GM18499 (cell line): ENCODE measurements around the gene KCNN4.

Source experiments
- ATAC-seq: cut with Tn5 transposase; IDR thresholded peaks from one replicate; pipeline ENCODE4 v1.9.1; 2021; ENCODE audit warnings: moderate number of reproducible peaks; ENCODE audit not compliant: insufficient read depth, unreplicated experiment

The KCNN4 gene

DNA sequence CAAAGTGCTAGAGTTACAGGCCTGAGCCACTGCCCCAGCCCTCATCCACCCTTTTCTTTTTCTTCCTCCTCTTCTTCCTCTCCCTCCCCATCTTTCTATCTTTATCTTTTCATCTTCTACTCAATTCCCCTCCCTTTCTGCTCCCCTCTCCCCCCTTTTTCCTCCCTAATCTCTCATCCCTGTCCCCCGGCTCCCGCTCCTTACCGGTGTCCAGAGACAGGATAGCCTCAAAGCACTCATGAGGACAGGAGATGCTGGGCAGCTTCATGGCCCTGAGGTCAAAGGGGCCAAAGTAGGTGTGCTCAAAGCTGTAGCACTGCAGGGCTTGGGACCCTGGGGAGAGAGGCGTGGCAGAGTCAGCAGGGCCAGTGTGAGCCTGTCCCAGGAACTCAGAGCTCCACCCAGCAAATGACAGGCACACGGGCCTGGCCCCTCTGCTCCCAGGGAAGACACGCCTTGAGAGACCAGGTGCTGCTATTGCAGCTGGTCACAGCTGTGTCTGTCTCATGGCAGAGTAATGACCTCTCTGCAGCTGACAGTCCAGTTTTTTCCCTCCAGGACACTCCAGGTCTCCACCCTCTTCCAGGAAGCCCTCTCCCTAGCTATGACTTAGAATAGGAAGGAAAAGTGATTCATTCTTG, 18.8 kb upstream of the KCNN4 start:
- ATAC-seq, result no peak

DNA sequence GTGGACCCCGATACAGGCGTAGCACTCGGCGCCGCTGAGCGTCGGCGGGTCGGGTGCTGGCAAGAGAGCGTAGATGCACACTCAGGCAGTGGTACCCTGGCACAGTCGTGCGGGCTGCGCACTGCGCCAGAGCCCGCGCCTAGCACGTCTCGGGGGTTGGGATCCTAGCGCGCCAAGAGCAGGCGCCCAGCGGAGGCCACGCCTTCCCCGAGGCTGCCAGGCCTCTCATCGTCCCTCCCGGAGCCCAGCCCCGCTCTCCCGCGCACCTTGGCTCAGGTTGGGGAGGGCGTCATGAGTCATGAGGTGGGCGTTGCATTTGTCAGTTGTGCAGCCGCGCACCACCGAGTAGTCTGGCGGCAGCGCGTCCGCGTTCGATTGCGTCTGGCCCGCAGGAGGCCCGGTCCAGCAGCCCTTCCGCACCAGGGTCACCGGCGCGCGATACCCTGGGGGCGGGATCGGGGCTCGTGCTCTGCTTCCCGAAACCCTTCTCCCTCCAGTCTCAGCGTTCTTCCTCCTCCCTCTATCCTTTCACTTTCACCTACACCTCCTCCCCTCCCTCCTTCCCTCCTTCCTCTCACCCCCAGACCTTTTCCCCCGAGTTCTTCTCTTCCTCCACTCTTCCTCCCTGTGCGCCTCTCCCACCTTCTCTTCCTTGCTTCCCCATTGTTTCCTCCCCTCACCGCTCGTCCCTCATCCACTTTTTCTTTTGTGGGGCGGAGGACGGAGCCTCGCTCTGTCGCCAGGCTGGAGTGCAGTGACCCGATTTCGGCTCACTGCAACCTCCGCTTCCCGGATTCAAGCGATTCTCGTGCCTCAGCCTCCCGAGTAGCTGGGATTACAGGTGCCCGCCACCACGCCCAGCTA, 18.0 kb upstream of the KCNN4 start:
- ATAC-seq, result no peak

DNA sequence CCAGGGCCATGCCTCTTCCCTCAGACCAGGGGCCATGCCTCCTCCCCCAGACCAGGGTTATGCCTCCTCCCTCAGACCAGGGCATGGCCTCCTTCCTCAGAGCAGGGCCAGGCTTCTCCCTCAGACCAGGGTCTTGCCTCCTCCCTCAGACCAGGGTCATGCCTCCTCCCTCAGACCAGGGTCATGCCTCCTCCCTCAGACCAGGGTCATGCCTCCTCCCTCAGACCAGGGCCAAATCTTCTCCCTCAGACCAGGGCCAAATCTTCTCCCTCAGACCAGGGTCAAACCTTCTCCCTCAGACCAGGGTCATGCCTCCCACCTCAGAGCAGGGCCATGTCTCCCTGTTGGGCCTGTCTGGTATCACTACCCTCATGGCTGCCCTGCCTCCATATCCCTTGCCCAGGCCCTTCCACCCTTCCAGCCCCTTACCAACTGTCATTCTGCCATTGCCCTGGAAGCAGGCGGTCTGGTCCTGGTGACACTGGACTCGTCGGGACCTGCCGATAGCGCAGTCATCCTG, 17.3 kb upstream of the KCNN4 start:
- no peak for ATAC-seq

DNA sequence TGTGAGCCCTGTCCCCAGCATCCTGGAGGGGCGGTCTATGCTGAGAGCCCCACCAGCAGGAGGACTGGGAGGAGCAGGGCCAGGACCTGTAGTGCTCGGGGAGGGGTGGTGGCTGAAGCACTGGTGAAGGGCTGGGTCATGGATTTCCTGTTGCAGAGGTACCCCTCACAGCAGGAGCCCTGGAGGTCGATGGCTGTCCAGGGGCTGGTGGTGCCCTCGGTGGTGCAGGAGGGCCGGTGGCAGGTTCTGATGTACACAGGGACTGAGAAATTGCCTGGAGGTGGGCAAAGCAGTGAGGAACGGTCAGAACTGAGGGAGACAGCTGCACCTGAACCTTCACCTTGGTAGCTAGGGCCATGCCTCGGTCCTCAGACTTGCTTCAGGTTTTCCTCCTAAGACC, 16.8 kb upstream of the KCNN4 start:
- ATAC-seq, result no peak

DNA sequence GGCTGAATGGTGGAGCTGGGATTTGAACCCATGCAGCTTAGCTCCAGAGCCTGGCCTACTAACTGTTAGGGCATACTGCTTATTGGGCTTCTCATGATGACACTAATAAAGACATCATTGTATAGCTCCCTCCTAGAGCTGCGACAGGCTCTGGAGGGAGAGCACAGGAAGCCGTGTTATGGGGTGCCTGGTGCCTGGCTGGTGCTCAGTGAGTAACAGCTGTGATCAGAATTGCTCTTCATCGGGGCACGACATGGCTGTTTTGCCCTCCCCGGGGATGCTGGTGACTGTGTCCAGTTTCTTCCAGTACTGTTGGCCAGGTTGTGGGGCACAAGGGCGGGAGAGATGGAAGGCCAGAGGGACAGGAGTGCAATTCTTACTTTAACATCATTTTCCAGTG, 16.3 kb upstream of the KCNN4 start:
- no peak for ATAC-seq

DNA sequence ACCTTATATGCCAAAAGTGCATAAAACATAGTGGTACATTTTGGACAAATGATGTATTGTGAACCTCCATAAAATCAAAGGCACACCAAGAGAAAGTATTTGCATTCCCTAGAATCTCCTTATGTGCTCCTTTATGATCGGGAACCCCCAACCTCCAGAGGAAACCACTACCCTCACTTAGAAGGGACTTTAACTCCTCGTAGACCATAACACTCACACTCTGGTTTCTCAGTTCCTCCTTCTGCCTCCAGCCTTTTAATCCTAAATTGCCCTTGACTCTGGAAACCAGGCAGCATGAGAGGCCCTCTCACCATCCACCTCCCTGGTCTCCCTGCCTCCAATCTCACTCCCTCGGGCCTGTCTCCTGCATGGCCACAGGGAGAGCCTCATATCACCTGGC, 9.8 kb upstream of the KCNN4 start:
- no peak for ATAC-seq

DNA sequence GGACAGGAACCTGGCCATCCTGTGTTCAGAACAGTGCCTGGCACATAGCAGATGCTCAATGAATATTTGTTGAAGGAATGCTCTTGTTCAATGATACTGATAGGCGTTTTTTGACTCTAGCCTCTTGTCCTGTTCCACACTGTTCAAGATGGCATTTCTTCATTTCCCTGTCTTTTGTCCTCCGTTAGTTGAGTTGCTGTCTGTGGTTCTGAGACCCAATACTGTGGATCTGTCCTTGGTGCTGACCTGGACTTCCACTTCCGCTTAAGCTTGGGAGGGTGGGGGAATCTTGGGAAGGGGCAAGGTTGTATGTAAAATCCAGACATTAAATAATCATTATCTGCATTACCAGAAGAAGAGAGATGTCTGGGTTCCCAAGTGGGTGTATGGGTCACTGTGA, 8.3 kb upstream of the KCNN4 start:
- no peak for ATAC-seq

DNA sequence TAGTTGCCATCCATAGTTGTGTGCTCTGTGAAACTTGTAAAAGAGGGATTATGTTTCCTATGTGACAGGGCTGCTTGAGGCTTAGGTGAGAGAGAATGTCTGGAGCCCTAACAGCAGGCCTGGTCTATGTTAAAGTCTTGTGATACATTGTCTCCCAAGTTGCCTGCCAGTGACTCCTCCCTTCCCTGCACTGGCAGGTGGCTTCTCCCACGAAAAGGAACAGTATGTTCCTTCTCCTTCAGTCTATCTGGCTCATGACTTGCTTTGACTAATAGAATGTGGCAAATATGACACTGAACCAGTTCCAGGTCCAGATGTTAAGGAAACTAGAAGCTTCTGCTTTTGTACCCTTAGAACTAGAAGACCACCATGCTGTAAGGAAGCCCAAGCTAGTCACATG, 5.9 kb upstream of the KCNN4 start:
- no peak for ATAC-seq

DNA sequence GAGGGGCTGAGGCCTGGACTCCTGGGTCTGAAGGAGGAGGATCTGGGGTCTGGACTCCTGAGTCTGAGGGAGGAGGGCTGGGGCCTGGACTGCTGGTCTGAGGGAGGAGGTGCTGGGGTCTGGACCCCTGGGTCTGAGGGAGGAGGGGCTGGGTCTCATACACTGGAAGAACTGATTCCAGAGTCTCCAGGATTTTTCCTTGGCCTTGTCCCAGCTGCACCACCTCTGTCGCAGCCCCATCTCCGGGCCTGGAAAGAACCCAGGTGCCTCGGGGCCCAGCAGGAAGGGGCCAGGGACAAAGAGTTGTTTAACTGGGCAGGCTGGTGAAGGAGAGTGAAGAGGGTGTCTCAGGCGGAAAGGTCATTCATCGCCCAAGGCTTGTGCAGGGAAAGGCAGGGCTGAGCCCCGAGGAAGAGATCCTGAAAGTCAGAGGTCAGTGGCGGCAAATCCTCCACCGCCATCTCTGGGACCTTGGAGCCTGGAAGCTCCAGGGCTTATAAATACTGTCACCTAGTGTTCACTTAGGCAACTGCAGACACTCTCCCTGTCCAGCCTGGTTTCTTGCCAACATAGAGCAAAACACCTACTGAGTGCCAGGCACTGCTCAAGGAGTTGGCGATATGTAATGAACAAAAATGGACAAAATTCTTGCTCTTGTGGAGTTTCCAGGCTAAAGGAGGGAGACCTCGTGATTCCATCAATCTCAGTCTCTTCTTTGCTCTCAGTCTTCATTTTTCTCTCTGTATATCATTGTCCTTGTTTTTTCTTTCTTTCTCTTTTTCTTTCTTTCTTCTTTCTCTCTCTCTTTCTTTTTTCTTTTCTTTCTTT, 4.4 kb upstream of the KCNN4 start:
- no peak for ATAC-seq

DNA sequence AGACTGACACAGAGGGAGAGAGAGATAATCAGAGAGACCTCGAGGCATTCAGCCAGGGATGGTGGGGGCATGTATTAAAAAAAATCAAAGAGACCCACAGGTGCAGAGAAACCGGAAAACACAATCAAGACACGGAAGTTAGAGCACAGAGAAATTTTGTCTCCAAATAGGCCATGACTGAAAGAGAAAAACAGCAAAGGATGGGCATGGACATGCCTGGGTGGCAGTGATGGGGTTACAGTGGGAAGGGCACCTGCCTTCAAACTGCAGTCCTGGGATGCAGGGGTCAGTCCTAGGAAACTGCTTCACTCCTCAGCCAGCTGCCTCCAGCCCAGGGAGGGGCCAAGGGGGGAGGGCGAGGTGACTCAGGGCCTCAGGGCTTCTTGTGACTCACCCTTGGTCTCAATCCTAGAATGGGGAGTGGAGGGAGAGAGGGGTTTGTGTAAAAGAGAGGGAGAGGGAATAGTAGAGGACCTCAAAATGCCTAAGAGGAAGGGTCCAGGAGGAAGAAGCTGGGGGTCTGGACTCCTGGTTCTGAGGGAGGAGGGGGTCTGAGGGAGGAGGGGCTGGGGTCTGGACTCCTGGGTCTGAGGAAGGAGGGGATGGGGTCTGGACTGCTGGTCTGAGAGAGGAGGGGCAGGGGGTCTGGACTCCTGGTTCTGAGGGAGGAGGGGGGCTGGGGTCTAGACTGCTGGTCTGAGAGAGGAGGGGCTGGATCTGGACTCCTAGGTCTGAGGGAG, 3.6 kb upstream of the KCNN4 start:
- ATAC-seq, result no peak

DNA sequence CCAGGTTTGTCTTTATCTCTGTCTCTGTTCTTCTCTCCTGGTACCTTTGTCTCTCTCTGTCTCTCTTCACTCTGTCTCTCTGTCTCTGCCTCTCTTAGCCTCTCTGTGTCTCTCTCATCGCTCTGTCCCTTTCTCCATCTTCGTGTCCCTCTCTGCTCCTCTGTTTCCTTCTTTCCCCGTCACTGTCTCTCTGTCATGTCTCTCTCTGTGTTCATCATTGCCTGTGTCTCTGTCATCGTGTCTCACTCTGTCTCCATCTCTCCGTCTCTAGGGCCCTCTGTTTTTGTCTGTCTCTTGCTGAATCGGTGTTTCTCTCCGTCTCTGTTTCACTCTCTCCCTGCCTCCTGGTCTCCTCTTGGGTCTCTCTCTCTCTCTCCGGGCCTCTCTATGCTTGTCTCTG, 2.9 kb upstream of the KCNN4 start:
- ATAC-seq, result no peak

DNA sequence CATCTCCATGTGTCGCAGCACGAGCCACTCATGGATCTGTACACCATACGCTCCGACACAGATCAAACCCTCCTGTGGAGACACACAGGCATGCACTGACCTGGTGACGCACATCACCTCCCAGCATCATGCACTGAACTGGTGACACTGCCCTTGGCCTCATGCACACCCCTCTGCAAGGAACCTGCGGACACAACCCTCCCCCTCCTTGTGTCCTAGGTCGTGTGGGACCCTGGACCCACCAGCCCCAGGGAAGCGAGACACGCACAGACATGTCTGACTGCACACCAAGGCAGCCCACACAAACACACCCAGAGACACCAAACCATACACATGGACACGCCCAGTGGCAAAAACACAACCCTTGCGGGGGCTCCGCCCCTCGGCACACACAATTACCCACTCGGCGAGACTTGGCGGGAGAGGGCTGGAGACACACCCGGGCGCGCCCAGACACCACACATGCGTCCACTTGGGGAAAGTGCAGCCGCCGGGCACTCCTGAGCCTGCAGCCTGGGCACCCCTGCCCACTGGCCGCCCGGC, 2.0 kb upstream of the KCNN4 start:
- no peak for ATAC-seq

DNA sequence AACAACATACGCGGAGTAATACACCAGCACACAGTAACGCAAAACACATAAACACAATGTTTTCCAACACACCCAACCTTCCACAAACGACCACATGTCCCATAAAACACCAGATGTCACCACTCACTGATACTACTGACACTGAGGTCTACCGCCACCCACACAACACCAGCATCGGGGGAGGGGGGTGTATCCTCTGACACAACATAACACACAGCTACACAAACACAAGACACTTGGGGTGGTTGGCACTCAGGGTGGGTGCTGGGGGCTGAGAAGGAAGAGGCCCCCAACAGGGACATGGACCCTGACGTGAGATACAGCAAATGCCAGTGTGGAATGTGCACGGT, 1.5 kb upstream of the KCNN4 start:
- no peak for ATAC-seq

DNA sequence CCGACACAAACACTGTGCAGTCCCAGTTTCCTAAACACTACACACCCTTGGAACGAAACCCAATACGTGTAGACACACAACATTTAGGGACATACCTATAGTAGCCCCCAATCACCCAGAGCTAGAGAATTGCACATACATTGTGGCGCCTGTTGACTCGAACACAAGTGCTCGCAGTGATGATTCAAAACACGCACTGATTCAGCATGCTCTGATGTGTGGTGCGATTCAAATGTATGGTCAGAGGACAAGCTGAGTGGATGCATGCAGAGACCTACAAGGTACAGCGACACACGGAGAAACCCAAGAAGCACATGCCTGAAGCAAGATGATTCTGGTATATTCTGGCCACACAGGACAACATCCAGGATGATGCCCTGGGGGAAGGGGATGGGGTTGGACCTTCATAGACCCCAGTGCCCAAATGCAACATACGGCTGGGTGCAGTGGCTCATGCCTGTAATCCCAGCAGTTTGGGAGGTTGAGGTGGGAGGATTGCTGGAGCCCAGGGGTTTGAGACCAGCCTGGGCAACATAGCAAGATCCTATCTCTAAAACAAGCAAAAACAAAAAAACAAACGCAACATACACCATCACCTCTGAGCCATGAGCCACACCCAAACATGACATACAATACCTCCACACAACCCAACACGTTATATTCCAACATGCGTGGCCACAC, 997 bp upstream of the KCNN4 start:
- no peak for ATAC-seq

DNA sequence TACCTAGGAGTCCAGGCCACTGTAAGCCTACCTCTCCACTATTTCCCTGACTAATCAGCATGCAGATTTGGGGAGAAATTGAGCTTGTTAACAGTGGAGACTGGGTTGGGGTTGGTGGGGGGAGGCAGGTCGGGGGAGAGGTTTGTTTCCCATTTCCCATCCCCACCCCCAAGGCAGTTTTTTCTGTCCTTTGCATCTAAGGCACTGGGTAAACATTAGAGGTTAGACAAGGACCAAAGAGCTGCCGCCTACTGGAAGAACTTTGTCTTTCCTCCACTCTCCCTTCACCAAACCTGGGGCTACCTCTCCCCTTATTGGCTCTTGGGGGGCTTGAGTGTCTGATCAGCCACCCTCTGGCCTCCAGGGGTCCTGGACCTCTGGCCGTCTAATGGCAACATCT, 953 bp downstream of the KCNN4 start:
- ATAC-seq, result no peak

DNA sequence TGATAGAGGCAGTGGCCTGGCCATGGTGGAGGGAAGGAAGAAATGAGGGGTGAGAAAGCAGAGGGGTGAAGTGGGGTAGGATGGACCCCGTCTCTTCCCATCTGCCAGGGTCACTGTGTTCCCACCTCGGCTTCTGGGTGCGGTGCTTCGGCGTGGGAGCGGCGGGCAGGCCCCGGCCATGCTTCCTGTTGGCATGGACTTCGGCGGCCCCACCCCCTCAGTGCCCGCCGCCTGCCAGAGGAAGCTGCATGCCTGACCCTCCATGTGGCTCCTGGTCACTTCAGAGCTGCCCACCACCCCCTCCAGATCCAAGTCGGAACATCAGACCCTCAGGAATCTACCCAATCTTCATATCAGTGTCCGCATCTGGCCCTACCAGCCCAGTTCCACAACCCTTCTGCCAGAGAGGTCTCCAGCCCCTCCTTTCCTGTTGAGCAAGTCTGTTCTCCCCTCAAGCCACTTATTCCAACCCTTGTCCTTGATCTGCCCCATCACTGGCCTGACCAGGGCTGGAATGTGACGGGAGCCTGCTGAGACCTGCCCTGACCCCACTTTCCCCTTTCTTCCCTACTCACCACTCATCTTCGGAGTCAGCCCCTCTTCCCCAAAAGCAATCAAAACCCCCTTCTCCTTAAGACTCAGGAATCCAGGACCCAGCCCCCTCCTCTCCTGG, 1.5 kb downstream of the KCNN4 start:
- ATAC-seq, result no peak

DNA sequence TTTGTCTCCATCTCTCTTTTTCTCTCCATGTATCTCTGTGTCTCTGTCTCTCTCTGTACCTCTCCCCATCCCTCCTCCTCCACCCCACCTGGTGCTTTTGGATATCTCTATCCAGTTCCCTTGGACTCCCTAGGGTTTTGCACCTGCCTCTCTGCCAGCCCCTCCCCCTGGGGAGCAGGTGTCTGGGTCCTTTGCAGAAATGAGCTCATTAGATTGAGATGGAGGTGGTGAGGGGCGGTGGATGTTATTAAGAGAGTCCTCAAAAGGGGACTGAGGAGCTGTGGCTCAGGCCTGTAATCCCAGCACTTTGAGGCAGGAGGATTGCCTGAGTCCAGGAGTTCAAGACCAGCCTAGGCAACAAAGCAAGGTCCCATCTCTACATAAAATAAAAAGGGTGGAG, 2.1 kb downstream of the KCNN4 start:
- ATAC-seq, result no peak

DNA sequence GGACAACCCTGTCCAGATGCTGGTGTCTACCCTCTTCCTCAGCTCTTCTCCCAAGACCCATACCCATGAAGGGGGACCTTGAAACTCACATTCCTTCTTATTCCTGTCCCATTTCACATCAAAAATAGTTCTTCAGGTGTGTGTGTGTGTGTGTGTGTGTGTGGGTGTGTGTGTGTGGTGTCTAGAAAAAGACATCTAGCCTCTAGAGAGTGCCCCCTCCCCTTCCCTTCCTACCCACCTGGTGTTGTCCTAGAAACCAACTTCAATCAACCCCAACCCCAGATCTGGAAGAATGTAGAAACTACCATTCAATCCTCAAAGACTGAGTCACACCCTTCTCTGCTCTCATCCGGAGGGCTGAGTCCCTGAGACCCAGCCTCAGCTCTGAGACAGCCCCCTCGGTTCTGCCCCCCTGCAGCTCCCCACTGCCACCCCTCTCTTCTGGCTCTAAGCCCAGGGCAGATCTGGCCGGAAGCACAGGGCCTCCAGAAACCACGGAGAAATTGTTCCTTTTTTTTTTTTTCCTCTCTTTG, 3.5 kb downstream of the KCNN4 start:
- ATAC-seq, result no peak

DNA sequence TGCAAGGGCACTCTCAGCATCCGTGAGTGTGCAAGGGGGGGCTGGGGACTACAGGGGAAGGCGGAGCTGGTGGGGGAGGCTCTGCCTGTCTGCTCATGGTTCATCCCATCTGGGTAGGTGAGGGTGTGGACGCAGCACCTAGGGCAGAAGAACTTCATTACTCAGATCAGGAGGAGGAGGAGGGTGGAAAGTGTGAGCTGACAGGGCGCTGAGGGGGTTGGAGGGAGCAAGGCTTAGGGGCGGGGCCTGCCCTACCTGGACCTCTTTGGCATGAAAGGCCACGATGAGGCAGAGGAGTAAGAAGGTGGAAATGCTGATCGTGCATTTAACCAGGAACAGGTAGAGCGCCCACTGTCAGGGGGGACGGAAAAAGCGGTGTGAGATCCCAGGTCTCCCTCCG, 4.5 kb downstream of the KCNN4 start:
- no peak for ATAC-seq
